HG02571 (cell line): ENCODE data around the gene ZNF628.
"Not testable (repeated sequence)": the region's sequence is repeated elsewhere in the genome, so short reads cannot be mapped to it uniquely, and the experiment has no call there.

Source experiments
- ATAC-seq: cut with Tn5 transposase; IDR thresholded peaks from one replicate; pipeline ENCODE4 v1.9.1; 2021; ENCODE audit warnings: mild to moderate bottlenecking, moderate library complexity; ENCODE audit not compliant: unreplicated experiment

ZNF628 gene

GRCh38 chr19:55476100-55476775, at the start of gene ZNF628:
ZNF628 (plus strand) TSS chr19:55476617; CDS start chr19:55479911, 3,294 bp downstream.
- peak; percentile 80 for ATAC-seq

GRCh38 chr19:55431183-55431582, 45.2 kb upstream of the ZNF628 start:
- no peak for ATAC-seq

GRCh38 chr19:55432241-55432959, 44.0 kb upstream of the ZNF628 start:
- no peak for ATAC-seq

- ATAC-seq: no peak
These were observed 43.1 kb upstream of the ZNF628 start for GRCh38 chr19:55433292-55433691.

- ATAC-seq: no peak
These were observed 42.0 kb upstream of the ZNF628 start for GRCh38 chr19:55434356-55434919.

GRCh38 chr19:55435020-55435419, 41.4 kb upstream of the ZNF628 start:
- no peak for ATAC-seq

- ATAC-seq: no peak
These were observed 39.6 kb upstream of the ZNF628 start for GRCh38 chr19:55436847-55437246.

GRCh38 chr19:55437410-55437809, 39.0 kb upstream of the ZNF628 start:
- no peak for ATAC-seq

GRCh38 chr19:55439052-55439451, 37.4 kb upstream of the ZNF628 start:
- no peak for ATAC-seq

GRCh38 chr19:55440411-55441105, 35.9 kb upstream of the ZNF628 start:
- ATAC-seq: no peak

- ATAC-seq: no peak
These were observed 35.1 kb upstream of the ZNF628 start for GRCh38 chr19:55441319-55441691.

GRCh38 chr19:55441692-55442321, 34.6 kb upstream of the ZNF628 start:
- ATAC-seq: no peak

- ATAC-seq: no peak
These were observed 34.0 kb upstream of the ZNF628 start for GRCh38 chr19:55442372-55442961.

- no peak for ATAC-seq
These were observed 33.2 kb upstream of the ZNF628 start, which contains the start of gene SHISA7 for GRCh38 chr19:55443045-55443823. SHISA7 (minus strand) TSS chr19:55443300; CDS start chr19:55442863, 437 bp downstream.

GRCh38 chr19:55443824-55444480, 32.5 kb upstream of the ZNF628 start:
- ATAC-seq: no peak

- no peak for ATAC-seq
These were observed 31.8 kb upstream of the ZNF628 start for GRCh38 chr19:55444646-55445045.

- no peak for ATAC-seq
These were observed 30.4 kb upstream of the ZNF628 start for GRCh38 chr19:55446060-55446459.

- no peak for ATAC-seq
These were observed 28.8 kb upstream of the ZNF628 start for GRCh38 chr19:55447421-55448174.

GRCh38 chr19:55448175-55448490, 28.3 kb upstream of the ZNF628 start:
- ATAC-seq: not testable (repeated sequence)
